Heart left ventricle (tissue), 13 donors: ENCODE results near the gene FANCI.

Experiments used
- POLR2A ChIP-seq, 2 donors: fragments of 450-650 bp; IDR thresholded peaks; one replicate each; pipeline ENCODE4 v1.6.1; 2017; ENCODE audit warnings: antibody characterized with exemption in 2 of 2, mild to moderate bottlenecking in 2 of 2, moderate library complexity in 2 of 2
- TF ChIP-seq, protein P1 (sequence below), 12 donors: fragments of 200-600 bp; sonication (generic) in 4 of 12; IDR thresholded peaks; one replicate each; pipeline versions ENCODE4 v1.5.0 to v1.8.0; 2018 to 2022; ENCODE audit warnings: antibody characterized with exemption in 12 of 12, mild to moderate bottlenecking in 5 of 12
- donor health status: ischemic (EF 13 %, LVEDD 7.1; RV severe dilation, severe dysfunction).
- donor health status: DM: no; HTN: yes; CAD: no.
- donor health status: DM: no; HTN: no; CAD: no.
- donor health status: ischemic (EF 25% LVEDD 6.9; RV normal size, moderate dysfunction).
- donor health status: ischemic (EF 25% LVEDD 5.7; RV mildly dilated, moderate dysfunction).
- donor health status: ischemic (EF 35%, LVEDD 5.7; RV mildly dilated, moderate dysfunction).
- donor health status: nonischemic (EF 11% LVEDD 7.7; RV severe dilation, severe dysfunction).
- donor health status: DM: yes; HTN: yes; CAD: no.
- donor health status: PGD.
- donor health status: ischemic (EF 29% LVEDD 5.4; RV normal size, mild dysfunction).
- donor health status: nonischemic (EF 23%, LVEDD 6.1; RV moderate dilation, normal function).

DNA sequence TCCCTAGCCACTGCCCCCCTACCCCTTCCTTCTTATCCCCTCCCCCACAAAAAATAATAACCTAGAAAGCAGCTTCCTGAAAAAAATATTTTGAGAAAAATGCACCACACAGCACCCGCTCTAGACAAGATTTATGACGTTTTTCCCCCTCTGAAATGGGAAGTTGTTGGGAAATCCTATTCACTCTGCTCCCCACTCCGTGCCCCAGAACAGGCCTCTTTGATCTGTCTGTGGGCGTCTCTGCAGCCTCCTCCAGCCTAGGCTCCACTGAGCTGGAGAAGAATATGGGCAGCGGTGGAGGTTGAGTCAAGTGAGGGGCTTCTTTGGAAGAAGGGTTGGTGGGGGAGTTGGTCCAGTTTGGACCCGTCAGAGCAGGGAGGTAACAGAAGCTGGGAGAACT is 119.4 kb downstream of the FANCI start:
- TF ChIP-seq, protein P1, sequence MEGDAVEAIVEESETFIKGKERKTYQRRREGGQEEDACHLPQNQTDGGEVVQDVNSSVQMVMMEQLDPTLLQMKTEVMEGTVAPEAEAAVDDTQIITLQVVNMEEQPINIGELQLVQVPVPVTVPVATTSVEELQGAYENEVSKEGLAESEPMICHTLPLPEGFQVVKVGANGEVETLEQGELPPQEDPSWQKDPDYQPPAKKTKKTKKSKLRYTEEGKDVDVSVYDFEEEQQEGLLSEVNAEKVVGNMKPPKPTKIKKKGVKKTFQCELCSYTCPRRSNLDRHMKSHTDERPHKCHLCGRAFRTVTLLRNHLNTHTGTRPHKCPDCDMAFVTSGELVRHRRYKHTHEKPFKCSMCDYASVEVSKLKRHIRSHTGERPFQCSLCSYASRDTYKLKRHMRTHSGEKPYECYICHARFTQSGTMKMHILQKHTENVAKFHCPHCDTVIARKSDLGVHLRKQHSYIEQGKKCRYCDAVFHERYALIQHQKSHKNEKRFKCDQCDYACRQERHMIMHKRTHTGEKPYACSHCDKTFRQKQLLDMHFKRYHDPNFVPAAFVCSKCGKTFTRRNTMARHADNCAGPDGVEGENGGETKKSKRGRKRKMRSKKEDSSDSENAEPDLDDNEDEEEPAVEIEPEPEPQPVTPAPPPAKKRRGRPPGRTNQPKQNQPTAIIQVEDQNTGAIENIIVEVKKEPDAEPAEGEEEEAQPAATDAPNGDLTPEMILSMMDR (IDR thresholded peaks at IDR 0.05) = no peak
- TF ChIP-seq POLR2A (IDR thresholded peaks at IDR 0.05) = no peak
